HUDEP-2 (cell line): ENCODE results near the gene RAET1G.

ENCODE experiments used
- DNase-seq, 76 experiments: peaks; one replicate each; lab custom pipeline; 2025; ENCODE audit not compliant: unreplicated experiment in 76 of 76; lab: John Stamatoyannopoulos, UW

The RAET1G gene

GRCh38 chr6:149872233-149872632 lies 50.7 kb downstream of the RAET1G start:
- DNase-seq, result no peak

GRCh38 chr6:149871182-149871581 lies 51.7 kb downstream of the RAET1G start:
- no peak for DNase-seq

- no peak for DNase-seq
These were observed 53.5 kb downstream of the RAET1G start for GRCh38 chr6:149869275-149869892.

GRCh38 chr6:149867876-149868640 lies 54.9 kb downstream of the RAET1G start:
- no peak for DNase-seq
